IMR-90 (cell line): ENCODE measurements around the gene PMIS2. TPM values are rescaled to one million over a fixed set of nuclear protein-coding genes. Genes with fewer than 3 reads are reported as not detected.

Experiments used
- ATAC-seq: fragments of 200-7000 bp; cut with Tn5 transposase; 2 replicates; pipeline ENCODE4 v1.9.1; 2020; ENCODE audit warnings: low read depth, mild to moderate bottlenecking, moderate library complexity
- BruUV-seq: library from RNA; stranded (reverse); fragments of 400-500 nt; replicated peaks from 2 replicates; lab custom pipeline; 2021; lab: Mats Ljungman, UMichigan
- CTCF ChIA-PET: fragments of 300-600 bp; formaldehyde crosslinking; extraction: SDS; loops from one replicate; lab custom pipeline; 2021; ENCODE audit warnings: antibody characterized with exemption; lab: Yijun Ruan, JAX
- POLR2A ChIA-PET: fragments of 300-600 bp; sonication (Branson Sonifier 250); formaldehyde crosslinking; loops from one replicate; lab custom pipeline; 2022; ENCODE audit warnings: antibody characterized with exemption; ENCODE audit not compliant: unreplicated experiment; lab: Charles Lee
- DNase-seq: peaks from one replicate; pipeline ENCODE4 v3.0.0; 2013
- H2AFZ ChIP-seq: replicated peaks from 2 replicates; pipeline ENCODE3; 2013; ENCODE audit warnings: low read length, mild to moderate bottlenecking; ENCODE audit not compliant: poor library complexity
- H2AK5ac ChIP-seq: 2 replicates; pipeline ENCODE4 v1.6.1; 2013; ENCODE audit warnings: low read depth, low read length, inconsistent platforms
- H2AK9ac ChIP-seq: replicated peaks from 2 replicates; pipeline ENCODE3; 2013; ENCODE audit warnings: mild to moderate bottlenecking, low read depth, low read length, moderate library complexity; ENCODE audit not compliant: poor library complexity
- H2BK120ac ChIP-seq: 2 replicates; pipeline ENCODE4 v1.6.1; 2013; ENCODE audit warnings: low read depth, low read length, inconsistent platforms
- H2BK15ac ChIP-seq: 3 replicates; pipeline ENCODE4 v1.6.1; 2013; ENCODE audit warnings: low read depth, low read length, inconsistent platforms
- H2BK20ac ChIP-seq: 2 replicates; pipeline ENCODE4 v1.6.1; 2013; ENCODE audit warnings: low read depth, mild to moderate bottlenecking, inconsistent platforms, low read length, moderate library complexity
- H2BK5ac ChIP-seq: 2 replicates; pipeline ENCODE4 v1.6.1; 2013; ENCODE audit warnings: mild to moderate bottlenecking, low read depth, low read length, inconsistent platforms; ENCODE audit not compliant: poor library complexity, severe bottlenecking
- H3K14ac ChIP-seq: replicated peaks from 2 replicates; pipeline ENCODE4 v1.6.1; 2013; ENCODE audit warnings: low read depth, low read length, inconsistent platforms
- H3K18ac ChIP-seq: 2 replicates; pipeline ENCODE4 v1.6.1; 2013; ENCODE audit warnings: low read depth, low read length, control low read depth
- H3K23ac ChIP-seq: 2 replicates; pipeline ENCODE4 v1.6.1; 2013; ENCODE audit warnings: low read depth, low read length, inconsistent platforms
- H3K27ac ChIP-seq: 2 replicates; pipeline ENCODE4 v1.5.1; 2013; ENCODE audit warnings: mild to moderate bottlenecking, control low read depth, low read length; ENCODE audit not compliant: insufficient read depth
- H3K27me3 ChIP-seq: 2 replicates; pipeline ENCODE4 v1.6.1; 2013; ENCODE audit warnings: low read length; ENCODE audit not compliant: control insufficient read depth, insufficient read depth
- H3K36me3 ChIP-seq: 2 replicates; pipeline ENCODE4 v1.6.1; 2013; ENCODE audit warnings: low read length, mixed read lengths; ENCODE audit not compliant: control insufficient read depth, insufficient read depth
- H3K4ac ChIP-seq: 2 replicates; pipeline ENCODE4 v1.6.1; 2013; ENCODE audit warnings: low read depth, low read length, inconsistent platforms
- H3K4me1 ChIP-seq: 2 replicates; pipeline ENCODE4 v1.6.1; 2013; ENCODE audit warnings: low read length, mixed read lengths; ENCODE audit not compliant: control insufficient read depth, insufficient read depth
- H3K4me2 ChIP-seq: 2 replicates; pipeline ENCODE4 v1.6.1; 2013; ENCODE audit warnings: low read depth, mild to moderate bottlenecking, control low read depth, low read length, moderate library complexity
- H3K4me3 ChIP-seq: 2 replicates; pipeline ENCODE4 v1.5.1; 2013; ENCODE audit warnings: low read depth, mild to moderate bottlenecking, control low read depth, low read length, moderate library complexity; ENCODE audit not compliant: insufficient read depth
- H3K56ac ChIP-seq: 2 replicates; pipeline ENCODE4 v1.6.1; 2013; ENCODE audit warnings: low read length, inconsistent platforms; ENCODE audit not compliant: insufficient read depth; ENCODE audit errors: extremely low read depth
- H3K79me1 ChIP-seq, 2 experiments: 2 replicates each; pipeline ENCODE4 v1.6.1; 2013; ENCODE audit warnings: low read length in 2 of 2, inconsistent platforms in 1 of 2, low read depth in 1 of 2
- H3K9ac ChIP-seq: 2 replicates; pipeline ENCODE4 v1.6.1; 2013; ENCODE audit warnings: low read depth, low read length, control low read depth
- H3K9me1 ChIP-seq: 2 replicates; pipeline ENCODE4 v1.6.1; 2013; ENCODE audit warnings: low read length, inconsistent platforms; ENCODE audit not compliant: insufficient read depth
- H3K9me3 ChIP-seq: 2 replicates; pipeline ENCODE4 v1.6.1; 2013; ENCODE audit warnings: low read length; ENCODE audit not compliant: control insufficient read depth, insufficient read depth
- H4K20me1 ChIP-seq: 2 replicates; pipeline ENCODE4 v1.6.1; 2013; ENCODE audit warnings: low read length, inconsistent platforms; ENCODE audit not compliant: insufficient read depth
- H4K5ac ChIP-seq: 2 replicates; pipeline ENCODE4 v1.6.1; 2013; ENCODE audit warnings: mild to moderate bottlenecking, low read depth, low read length, control low read depth
- H4K8ac ChIP-seq, 2 experiments: 2 replicates each; pipeline ENCODE4 v1.6.1; 2013; ENCODE audit warnings: low read depth in 2 of 2, low read length in 2 of 2, control low read depth in 1 of 2, inconsistent platforms in 1 of 2
- H4K91ac ChIP-seq: 2 replicates; pipeline ENCODE4 v1.6.1; 2013; ENCODE audit warnings: low read depth, low read length, inconsistent platforms; ENCODE audit not compliant: insufficient read depth
- BHLHE40 ChIP-seq: fragments of 150-350 bp; IDR thresholded peaks from 2 replicates; pipeline ENCODE4 v1.6.1; 2016; ENCODE audit warnings: mild to moderate bottlenecking, low read depth, low read length
- CTCF ChIP-seq: conservative IDR thresholded peaks from 2 replicates; pipeline ENCODE4 v1.5.1; 2012; ENCODE audit warnings: mild to moderate bottlenecking, low read depth, low read length, improper control_type of control experiment
- MAFK ChIP-seq: IDR thresholded peaks from 2 replicates; pipeline ENCODE4 v1.6.1; 2012; ENCODE audit warnings: low read depth, low read length, improper control_type of control experiment
- MXI1 ChIP-seq: IDR thresholded peaks from 2 replicates; pipeline ENCODE4 v1.6.1; 2012; ENCODE audit warnings: low read depth, mild to moderate bottlenecking, low read length, moderate library complexity, borderline replicate concordance
- NFE2L2 ChIP-seq: fragments of 150-350 bp; IDR thresholded peaks from 2 replicates; pipeline ENCODE4 v1.6.1; 2016; ENCODE audit warnings: low read depth, mild to moderate bottlenecking, low read length
- POLR2A ChIP-seq: IDR thresholded peaks from 2 replicates; pipeline ENCODE4 v1.6.1; 2012; ENCODE audit warnings: mild to moderate bottlenecking, low read depth, low read length
- RAD21 ChIP-seq: IDR thresholded peaks from 2 replicates; pipeline ENCODE4 v1.6.1; 2012; ENCODE audit warnings: low read length, improper control_type of control experiment
- RFX5 ChIP-seq: IDR thresholded peaks from 2 replicates; pipeline ENCODE4 v1.8.0; 2012; ENCODE audit warnings: low read depth, mild to moderate bottlenecking, low read length, moderate library complexity
- SMC3 ChIP-seq: fragments of 150-350 bp; IDR thresholded peaks from 2 replicates; pipeline ENCODE4 v1.6.1; 2016; ENCODE audit warnings: low read depth, mild to moderate bottlenecking, antibody characterized with exemption, low read length, moderate library complexity
- USF2 ChIP-seq: fragments of 150-350 bp; IDR thresholded peaks from 2 replicates; pipeline ENCODE4 v1.6.1; 2017; ENCODE audit warnings: mild to moderate bottlenecking, antibody characterized with exemption, low read length, low read depth
- WGBS, 2 experiments: methylation state at CpG; one replicate each; pipeline versions ENCODE4 v1.1.5 to v1.1.7; 2013; ENCODE audit warnings: missing lambda C conversion rate in 2 of 2; ENCODE audit not compliant: insufficient read length in 1 of 2; ENCODE audit errors: extremely low coverage in 2 of 2; 5-methylcytosine and 5-hydroxymethylcytosine counted together
- dilution Hi-C: fragments of 300-500 bp; cut with HindIII; formaldehyde crosslinking; loops from one replicate; pipeline ENCODE4 v1.14.3; 2018; ENCODE audit warnings: low sequenced_read_pairs; ENCODE audit not compliant: unreplicated experiment
- in situ Hi-C: fragments of 300-500 bp; cut with MboI; formaldehyde crosslinking; loops from 3 replicates; pipeline ENCODE4 v1.14.3; 2019; ENCODE audit warnings: low sequenced_read_pairs, inconsistent platforms, mixed read lengths
- intact Hi-C: fragments of 100-400 bp; cut with micrococcal nuclease; formaldehyde crosslinking; loops from 2 replicates; pipeline ENCODE4 v1.10.0; 2022
- polyA plus RNA-seq, 3 experiments: library from polyadenylated mRNA; depleted of rRNA; stranded (reverse); fragments of >200 nt; gene quantifications; 2 replicates each; pipeline ENCODE4 v1.2.3, GENCODE V29; 2012; ENCODE audit warnings: low replicate concordance in 1 of 3
- total RNA-seq: library from RNA; depleted of rRNA; stranded (reverse); fragments of >200 nt; gene quantifications from 2 replicates; pipeline ENCODE4 v1.2.3, GENCODE V29; 2012

PMIS2 gene
- total and polyA plus RNA-seq, 2 of the 4 experiments (the other 2 are of a cell fraction): not detected

GRCh38 chr19:35582760-35583159 is 3.2 kb upstream of the PMIS2 start:
- Histone ChIP-seq H3K4me3 (no peak overlapping the region), H2BK5ac (no peak overlapping the region), H3K56ac (no peak overlapping the region), H4K20me1 (no peaks in the 10 kb centered on the region), H3K9me3 (no peaks in the 10 kb centered on the region; the same call in 1 of the 2 replicates), H3K18ac (no peak overlapping the region), H4K91ac (no peak overlapping the region), H4K5ac (no peak overlapping the region), H3K27me3 (peaks cover 2% of the 10 kb centered on the region), H3K79me1 (no peaks in the 10 kb centered on the region), H2BK120ac (no peak overlapping the region), H3K14ac (no peak overlapping the region), H3K4me1 (no peaks in the 10 kb centered on the region), H3K4me2 (no peak overlapping the region), H2BK15ac (no peak overlapping the region), H3K4ac (no peak overlapping the region), H3K27ac (no peak overlapping the region), H3K36me3 (no peaks in the 10 kb centered on the region), H3K23ac (no peak overlapping the region), H2AK9ac (no peak overlapping the region), H2AK5ac (no peak overlapping the region), H3K9ac (no peak overlapping the region), H4K8ac (no peak overlapping the region), H2AFZ (no peak overlapping the region), H2BK20ac (no peak overlapping the region), H3K9me1 (no peaks in the 10 kb centered on the region)
- POLR2A ChIA-PET: no interaction called here
- dilution Hi-C loops (no loop called here), in situ Hi-C loops (loop anchor here (25.0 kb wide), 1 partner anchor 245 kb away; the partner anchor contains the start of genes CD22 and FFAR1), intact Hi-C loops (no loop called here)
- BruUV-seq: no TSS peak
- DNase-seq (no peak), ATAC-seq (no peak)
- no CpG with 5 or more reads among the region's 1 CpG for WGBS, 2 experiments
- CTCF ChIA-PET: no interaction called here
- no peak for TF ChIP-seq POLR2A
- no peak for TF ChIP-seq USF2
- no peak for TF ChIP-seq BHLHE40
- TF ChIP-seq SMC3: no peak
- TF ChIP-seq CTCF: no peak
- no peak for TF ChIP-seq MAFK
- no peak for TF ChIP-seq RFX5
- TF ChIP-seq NFE2L2: no peak
- no peak for TF ChIP-seq RAD21
- no peak for TF ChIP-seq MXI1
